ENCODE measurements around the gene MEF2C. TPM values are rescaled to one million over a fixed set of nuclear protein-coding genes. Genes with fewer than 3 reads are reported as not detected.
"Not testable (repeated sequence)": the region's sequence is repeated elsewhere in the genome, so short reads cannot be mapped to it uniquely, and the experiment has no call there.

The MEF2C gene
- total RNA-seq, 1 donor from 2014 or later: 20.5 TPM

DNA sequence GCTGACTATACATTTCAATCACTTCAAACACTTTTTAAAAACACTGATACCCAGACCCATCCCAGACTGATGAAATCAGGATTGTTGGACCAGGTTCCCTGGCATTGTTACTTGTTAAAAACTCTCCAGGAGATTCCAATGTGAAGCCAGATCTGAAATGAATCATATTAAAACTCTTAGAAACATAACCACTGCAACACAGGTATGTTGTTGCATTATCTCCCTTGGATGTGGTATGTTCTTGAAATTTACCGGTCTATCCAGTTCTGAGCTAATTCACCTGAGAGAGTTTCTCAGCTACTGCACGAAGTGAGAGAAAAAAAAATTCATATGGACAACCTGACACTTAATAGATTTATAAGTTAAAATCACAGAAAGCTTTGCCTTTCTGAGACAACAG lies 21.8 kb downstream of the MEF2C start:
- no peak overlapping the region for H3K27ac ChIP-seq (ENCODE audit: low read depth, low read length)
- peaks cover 14% of the 10 kb centered on the region for H3K36me3 Mint-ChIP-seq (ENCODE audit: low read depth, unreplicated experiment)
- DNase-seq (ENCODE audit: low read depth): no peak
- H2AFZ ChIP-seq (ENCODE audit: low read depth, low read length): no peak overlapping the region
- H3K79me2 ChIP-seq (ENCODE audit: insufficient read depth, low read length): no peaks in the 10 kb centered on the region
- H3K9ac ChIP-seq (ENCODE audit: low read length): no peak overlapping the region
- no peak overlapping the region for H3K4me2 ChIP-seq (ENCODE audit: low read length)
- H3K27me3 Mint-ChIP-seq (ENCODE audit: low read depth, unreplicated experiment): no peaks in the 10 kb centered on the region
- peaks cover 5% of the 10 kb centered on the region for H3K9me3 Mint-ChIP-seq (ENCODE audit: unreplicated experiment)
- no peak overlapping the region for H3K27ac Mint-ChIP-seq (ENCODE audit: unreplicated experiment)
- H3K36me3 ChIP-seq (ENCODE audit: insufficient read depth, low read length): no peaks in the 10 kb centered on the region
- no peaks in the 10 kb centered on the region for H3K27me3 ChIP-seq (ENCODE audit: insufficient read depth, low read length)
- no peaks in the 10 kb centered on the region for H4K20me1 ChIP-seq (ENCODE audit: insufficient read depth, low read length)
- peaks cover 4% of the 10 kb centered on the region for H3K9me3 ChIP-seq (ENCODE audit: insufficient read depth, low read depth, low read length)
- no peaks in the 10 kb centered on the region for H3K4me1 ChIP-seq (ENCODE audit: insufficient read depth, low read length)
- H3K4me1 Mint-ChIP-seq (ENCODE audit: low read depth, unreplicated experiment): no peaks in the 10 kb centered on the region
- FAIRE-seq: no peak
- H3K4me3 ChIP-seq (ENCODE audit: insufficient read depth, low read depth, low read length): no peak overlapping the region
- no peak for TF ChIP-seq EZH2 (IDR thresholded peaks at IDR 0.05; ENCODE audit: insufficient read depth, low read length)
- no peak for TF ChIP-seq CTCF (IDR thresholded peaks at IDR 0.05; ENCODE audit: insufficient read depth, low read depth, low read length)
- no peak overlapping the region for H3K4me3 Mint-ChIP-seq (ENCODE audit: unreplicated experiment)

DNA sequence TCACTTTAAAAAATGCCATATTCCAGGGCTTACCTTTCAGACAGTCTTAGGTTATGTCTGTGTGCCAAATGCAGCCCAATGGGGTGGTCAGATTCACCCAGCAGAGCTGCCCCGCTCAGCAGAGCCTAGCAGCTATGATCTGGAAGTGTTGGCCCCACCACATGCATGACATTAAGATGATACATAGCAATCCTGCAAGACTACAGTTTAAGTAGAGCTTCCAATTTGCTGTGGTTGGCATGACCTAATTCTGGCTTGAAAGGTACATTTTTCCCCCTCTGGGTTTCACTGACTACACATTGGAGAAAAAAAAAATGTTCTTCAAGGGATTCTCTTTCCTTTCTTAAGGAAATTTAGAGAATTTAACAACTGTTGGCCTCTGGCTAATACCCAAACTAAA lies 22.5 kb downstream of the MEF2C start:
- Mint-ChIP-seq H3K27me3 (ENCODE audit: low read depth, unreplicated experiment) (no peaks in the 10 kb centered on the region), H3K4me1 (ENCODE audit: low read depth, unreplicated experiment) (no peaks in the 10 kb centered on the region), H3K36me3 (ENCODE audit: low read depth, unreplicated experiment) (peaks cover 14% of the 10 kb centered on the region), H3K27ac (ENCODE audit: unreplicated experiment) (no peak overlapping the region), H3K4me3 (ENCODE audit: unreplicated experiment) (no peak overlapping the region), H3K9me3 (ENCODE audit: unreplicated experiment) (peaks cover 10% of the 10 kb centered on the region)
- no peak for TF ChIP-seq EZH2 (IDR thresholded peaks at IDR 0.05; ENCODE audit: insufficient read depth, low read length)
- no peak for TF ChIP-seq CTCF (IDR thresholded peaks at IDR 0.05; ENCODE audit: insufficient read depth, low read depth, low read length)
- Histone ChIP-seq H3K9ac (ENCODE audit: low read length) (no peak overlapping the region), H2AFZ (ENCODE audit: low read depth, low read length) (no peak overlapping the region), H3K4me3 (ENCODE audit: insufficient read depth, low read depth, low read length) (no peak overlapping the region), H3K27ac (ENCODE audit: low read depth, low read length) (no peak overlapping the region), H3K79me2 (ENCODE audit: insufficient read depth, low read length) (no peaks in the 10 kb centered on the region), H4K20me1 (ENCODE audit: insufficient read depth, low read length) (no peaks in the 10 kb centered on the region), H3K4me2 (ENCODE audit: low read length) (no peak overlapping the region), H3K9me3 (ENCODE audit: insufficient read depth, low read depth, low read length) (peaks cover 4% of the 10 kb centered on the region), H3K4me1 (ENCODE audit: insufficient read depth, low read length) (no peaks in the 10 kb centered on the region), H3K27me3 (ENCODE audit: insufficient read depth, low read length) (no peaks in the 10 kb centered on the region), H3K36me3 (ENCODE audit: insufficient read depth, low read length) (no peaks in the 10 kb centered on the region)
- DNase-seq (ENCODE audit: low read depth): peak; percentile 66
- no peak for FAIRE-seq

DNA sequence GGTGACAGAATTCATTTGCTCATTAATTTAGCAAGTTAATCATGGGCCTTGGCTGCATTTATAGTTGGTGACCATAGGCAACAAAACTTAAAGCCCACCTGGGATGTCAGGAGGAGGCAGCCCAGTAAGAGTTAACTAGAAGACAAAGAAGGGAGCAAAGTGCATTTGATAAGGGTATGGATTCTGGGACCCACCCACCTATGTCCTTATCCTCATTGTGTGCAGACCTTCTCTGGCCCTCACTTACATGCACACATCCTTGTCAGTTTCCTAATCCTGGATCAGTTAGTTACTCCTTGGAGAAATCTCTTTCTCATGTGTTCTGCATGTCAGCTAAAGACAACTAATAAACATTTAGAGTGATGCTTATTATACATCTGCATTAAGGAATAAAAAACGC lies 24.6 kb downstream of the MEF2C start:
- no peak overlapping the region for H3K27ac Mint-ChIP-seq (ENCODE audit: unreplicated experiment)
- Histone ChIP-seq H3K4me2 (ENCODE audit: low read length) (no peak overlapping the region), H3K4me1 (ENCODE audit: insufficient read depth, low read length) (no peaks in the 10 kb centered on the region), H4K20me1 (ENCODE audit: insufficient read depth, low read length) (no peaks in the 10 kb centered on the region), H3K79me2 (ENCODE audit: insufficient read depth, low read length) (no peaks in the 10 kb centered on the region), H3K4me3 (ENCODE audit: insufficient read depth, low read depth, low read length) (no peak overlapping the region), H3K27me3 (ENCODE audit: insufficient read depth, low read length) (no peaks in the 10 kb centered on the region), H3K9ac (ENCODE audit: low read length) (no peak overlapping the region), H3K27ac (ENCODE audit: low read depth, low read length) (no peak overlapping the region), H2AFZ (ENCODE audit: low read depth, low read length) (no peak overlapping the region), H3K36me3 (ENCODE audit: insufficient read depth, low read length) (no peaks in the 10 kb centered on the region), H3K9me3 (ENCODE audit: insufficient read depth, low read depth, low read length) (peaks cover 4% of the 10 kb centered on the region)
- H3K27me3 Mint-ChIP-seq (ENCODE audit: low read depth, unreplicated experiment): no peaks in the 10 kb centered on the region
- H3K36me3 Mint-ChIP-seq (ENCODE audit: low read depth, unreplicated experiment): peaks cover 14% of the 10 kb centered on the region
- DNase-seq (ENCODE audit: low read depth) (no peak), FAIRE-seq (no peak)
- H3K9me3 Mint-ChIP-seq (ENCODE audit: unreplicated experiment): peaks cover 11% of the 10 kb centered on the region
- H3K4me3 Mint-ChIP-seq (ENCODE audit: unreplicated experiment): no peak overlapping the region
- no peaks in the 10 kb centered on the region for H3K4me1 Mint-ChIP-seq (ENCODE audit: low read depth, unreplicated experiment)
- TF ChIP-seq CTCF (IDR thresholded peaks at IDR 0.05; ENCODE audit: insufficient read depth, low read depth, low read length): no peak
- no peak for TF ChIP-seq EZH2 (IDR thresholded peaks at IDR 0.05; ENCODE audit: insufficient read depth, low read length)

- not testable (repeated sequence) for H3K4me3 Mint-ChIP-seq (ENCODE audit: unreplicated experiment); H3K79me2 ChIP-seq (ENCODE audit: insufficient read depth, low read length); FAIRE-seq; H3K4me1 ChIP-seq (ENCODE audit: insufficient read depth, low read length); H3K9ac ChIP-seq (ENCODE audit: low read length); H3K27me3 Mint-ChIP-seq (ENCODE audit: low read depth, unreplicated experiment); DNase-seq (ENCODE audit: low read depth); H3K27me3 ChIP-seq (ENCODE audit: insufficient read depth, low read length); H2AFZ ChIP-seq (ENCODE audit: low read depth, low read length); H3K36me3 ChIP-seq (ENCODE audit: insufficient read depth, low read length); H3K4me3 ChIP-seq (ENCODE audit: insufficient read depth, low read depth, low read length); H3K27ac ChIP-seq (ENCODE audit: low read depth, low read length); H3K4me2 ChIP-seq (ENCODE audit: low read length); H3K27ac Mint-ChIP-seq (ENCODE audit: unreplicated experiment); H4K20me1 ChIP-seq (ENCODE audit: insufficient read depth, low read length); H3K4me1 Mint-ChIP-seq (ENCODE audit: low read depth, unreplicated experiment); H3K9me3 ChIP-seq (ENCODE audit: insufficient read depth, low read depth, low read length)
- Mint-ChIP-seq H3K9me3 (ENCODE audit: unreplicated experiment) (peaks cover 11% of the 10 kb centered on the region), H3K36me3 (ENCODE audit: low read depth, unreplicated experiment) (peaks cover 14% of the 10 kb centered on the region)
These were observed 26.6 kb downstream of the MEF2C start for GRCh38 chr5:88856381-88856780.
